ENCODE results near the gene TXNRD3.
"Not testable (repeated sequence)": the region's sequence is repeated elsewhere in the genome, so short reads cannot be mapped to it uniquely, and the experiment has no call there.

The TXNRD3 gene

GRCh38 chr3:126636436-126636835 is 18.5 kb downstream of the TXNRD3 start:
- no peak overlapping the region for H3K4me3 ChIP-seq (ENCODE audit: low read depth, low read length)
- H3K27ac ChIP-seq (ENCODE audit: low read depth, low read length): no peak overlapping the region
- H3K27me3 ChIP-seq (ENCODE audit: control insufficient read depth, insufficient read depth, low read length): no peaks in the 10 kb centered on the region
- H3K36me3 ChIP-seq (ENCODE audit: control insufficient read depth, insufficient read depth, low read length): no peaks in the 10 kb centered on the region
- no peaks in the 10 kb centered on the region for H3K9me3 ChIP-seq (ENCODE audit: control insufficient read depth, insufficient read depth, low read length)
- no peak overlapping the region for H3K9ac ChIP-seq (ENCODE audit: low read depth, low read length)
- H3K4me1 ChIP-seq (ENCODE audit: control insufficient read depth, insufficient read depth, low read length): no peaks in the 10 kb centered on the region

GRCh38 chr3:126634803-126635202 is 20.1 kb downstream of the TXNRD3 start:
- Histone ChIP-seq H3K36me3 (ENCODE audit: control insufficient read depth, insufficient read depth, low read length) (no peaks in the 10 kb centered on the region), H3K4me1 (ENCODE audit: control insufficient read depth, insufficient read depth, low read length) (no peaks in the 10 kb centered on the region), H3K4me3 (ENCODE audit: low read depth, low read length) (no peak overlapping the region), H3K9me3 (ENCODE audit: control insufficient read depth, insufficient read depth, low read length) (no peaks in the 10 kb centered on the region), H3K27ac (ENCODE audit: low read depth, low read length) (no peak overlapping the region), H3K27me3 (ENCODE audit: control insufficient read depth, insufficient read depth, low read length) (no peaks in the 10 kb centered on the region), H3K9ac (ENCODE audit: low read depth, low read length) (no peak overlapping the region)

DNA sequence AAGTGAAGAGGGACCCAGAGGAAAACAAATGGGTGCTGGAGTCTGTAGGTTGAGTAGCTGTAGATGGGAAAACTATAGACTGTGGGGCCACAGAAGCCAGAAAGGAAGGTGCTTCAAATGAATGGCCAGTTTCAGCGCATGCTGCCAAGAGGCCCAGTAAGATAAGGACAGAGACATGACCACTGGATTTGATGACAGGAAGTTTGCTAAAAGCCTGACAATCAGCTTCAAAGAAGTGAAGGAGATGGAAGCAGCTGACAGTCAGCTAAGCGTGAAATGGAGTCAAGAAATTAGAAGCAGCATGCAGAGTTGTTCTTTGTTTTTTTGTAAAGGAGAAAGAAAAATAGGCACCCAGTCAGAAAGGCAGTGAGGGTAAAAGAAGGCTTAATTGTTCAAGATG is 24.9 kb downstream of the TXNRD3 start:
- H3K4me1 ChIP-seq (ENCODE audit: control insufficient read depth, insufficient read depth, low read length): no peaks in the 10 kb centered on the region
- no peak overlapping the region for H3K27ac ChIP-seq (ENCODE audit: low read depth, low read length)
- no peak overlapping the region for H3K9ac ChIP-seq (ENCODE audit: low read depth, low read length)
- no peak overlapping the region for H3K4me3 ChIP-seq (ENCODE audit: low read depth, low read length)
- H3K27me3 ChIP-seq (ENCODE audit: control insufficient read depth, insufficient read depth, low read length): no peaks in the 10 kb centered on the region
- H3K36me3 ChIP-seq (ENCODE audit: control insufficient read depth, insufficient read depth, low read length): no peaks in the 10 kb centered on the region
- no peaks in the 10 kb centered on the region for H3K9me3 ChIP-seq (ENCODE audit: control insufficient read depth, insufficient read depth, low read length)

DNA sequence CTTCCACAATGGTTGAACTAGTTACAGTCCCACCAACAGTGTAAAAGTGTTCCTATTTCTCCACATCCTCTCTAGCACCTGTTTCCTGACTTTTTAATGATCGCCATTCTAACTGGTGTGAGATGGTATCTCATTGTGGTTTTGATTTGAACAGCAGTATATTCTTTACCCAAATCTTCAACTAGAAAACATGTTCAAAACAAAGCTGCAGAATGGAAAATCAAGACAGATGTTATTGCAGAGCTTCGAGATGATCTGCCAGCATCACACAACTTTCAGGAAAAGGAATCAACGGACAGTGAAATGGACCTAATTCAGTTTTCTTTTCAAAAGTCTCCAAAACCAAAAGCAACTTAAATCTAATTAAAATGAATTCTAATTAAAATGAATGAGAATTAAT is 29.2 kb downstream of the TXNRD3 start:
- H3K4me3 ChIP-seq (ENCODE audit: low read depth, low read length); H3K27me3 ChIP-seq (ENCODE audit: control insufficient read depth, insufficient read depth, low read length); H3K36me3 ChIP-seq (ENCODE audit: control insufficient read depth, insufficient read depth, low read length); H3K9ac ChIP-seq (ENCODE audit: low read depth, low read length); H3K27ac ChIP-seq (ENCODE audit: low read depth, low read length); H3K9me3 ChIP-seq (ENCODE audit: control insufficient read depth, insufficient read depth, low read length); H3K4me1 ChIP-seq (ENCODE audit: control insufficient read depth, insufficient read depth, low read length): not testable (repeated sequence)

- no peaks in the 10 kb centered on the region for H3K27me3 ChIP-seq (ENCODE audit: control insufficient read depth, insufficient read depth, low read length)
- H3K27ac ChIP-seq (ENCODE audit: low read depth, low read length): no peak overlapping the region
- no peak overlapping the region for H3K9ac ChIP-seq (ENCODE audit: low read depth, low read length)
- no peaks in the 10 kb centered on the region for H3K9me3 ChIP-seq (ENCODE audit: control insufficient read depth, insufficient read depth, low read length)
- H3K36me3 ChIP-seq (ENCODE audit: control insufficient read depth, insufficient read depth, low read length): no peaks in the 10 kb centered on the region
- H3K4me3 ChIP-seq (ENCODE audit: low read depth, low read length): no peak overlapping the region
- H3K4me1 ChIP-seq (ENCODE audit: control insufficient read depth, insufficient read depth, low read length): no peaks in the 10 kb centered on the region
Measured at GRCh38 chr3:126622694-126623093, 32.2 kb downstream of the TXNRD3 start.

- H3K27ac ChIP-seq (ENCODE audit: low read depth, low read length): no peak overlapping the region
- no peaks in the 10 kb centered on the region for H3K4me1 ChIP-seq (ENCODE audit: control insufficient read depth, insufficient read depth, low read length)
- H3K36me3 ChIP-seq (ENCODE audit: control insufficient read depth, insufficient read depth, low read length): no peaks in the 10 kb centered on the region
- no peak overlapping the region for H3K9ac ChIP-seq (ENCODE audit: low read depth, low read length)
- H3K27me3 ChIP-seq (ENCODE audit: control insufficient read depth, insufficient read depth, low read length): no peaks in the 10 kb centered on the region
- H3K9me3 ChIP-seq (ENCODE audit: control insufficient read depth, insufficient read depth, low read length): no peaks in the 10 kb centered on the region
- H3K4me3 ChIP-seq (ENCODE audit: low read depth, low read length): no peak overlapping the region
Measured at GRCh38 chr3:126621627-126622345, 33.1 kb downstream of the TXNRD3 start.

DNA sequence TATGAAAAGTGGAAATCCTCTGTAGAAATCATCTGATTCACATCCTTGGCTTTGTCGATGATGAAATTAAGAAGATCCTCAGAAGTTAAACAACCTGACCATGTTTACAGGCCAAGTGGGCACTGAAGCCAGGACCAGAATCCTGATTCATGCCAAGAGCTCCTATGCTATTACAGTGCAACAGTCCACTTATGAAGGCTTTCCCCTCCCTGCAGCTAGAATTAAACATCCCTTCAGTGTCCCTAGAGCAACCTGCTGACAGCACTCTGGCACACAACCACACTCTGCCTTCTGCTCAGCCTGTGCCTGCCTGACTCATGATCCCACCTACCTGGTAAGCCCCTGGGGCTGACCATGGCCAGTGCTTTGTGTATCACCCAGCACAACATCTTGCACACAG is 33.8 kb downstream of the TXNRD3 start:
- Histone ChIP-seq H3K27me3 (ENCODE audit: control insufficient read depth, insufficient read depth, low read length) (no peaks in the 10 kb centered on the region), H3K36me3 (ENCODE audit: control insufficient read depth, insufficient read depth, low read length) (no peaks in the 10 kb centered on the region), H3K9ac (ENCODE audit: low read depth, low read length) (no peak overlapping the region), H3K4me3 (ENCODE audit: low read depth, low read length) (no peak overlapping the region), H3K4me1 (ENCODE audit: control insufficient read depth, insufficient read depth, low read length) (no peaks in the 10 kb centered on the region), H3K9me3 (ENCODE audit: control insufficient read depth, insufficient read depth, low read length) (no peaks in the 10 kb centered on the region), H3K27ac (ENCODE audit: low read depth, low read length) (no peak overlapping the region)

GRCh38 chr3:126620738-126621137 is 34.2 kb downstream of the TXNRD3 start:
- Histone ChIP-seq H3K36me3 (ENCODE audit: control insufficient read depth, insufficient read depth, low read length) (no peaks in the 10 kb centered on the region), H3K9ac (ENCODE audit: low read depth, low read length) (no peak overlapping the region), H3K9me3 (ENCODE audit: control insufficient read depth, insufficient read depth, low read length) (no peaks in the 10 kb centered on the region), H3K27me3 (ENCODE audit: control insufficient read depth, insufficient read depth, low read length) (no peaks in the 10 kb centered on the region), H3K4me1 (ENCODE audit: control insufficient read depth, insufficient read depth, low read length) (no peaks in the 10 kb centered on the region), H3K27ac (ENCODE audit: low read depth, low read length) (no peak overlapping the region), H3K4me3 (ENCODE audit: low read depth, low read length) (no peak overlapping the region)

- no peaks in the 10 kb centered on the region for H3K27me3 ChIP-seq (ENCODE audit: control insufficient read depth, insufficient read depth, low read length)
- no peaks in the 10 kb centered on the region for H3K4me1 ChIP-seq (ENCODE audit: control insufficient read depth, insufficient read depth, low read length)
- no peak overlapping the region for H3K27ac ChIP-seq (ENCODE audit: low read depth, low read length)
- no peak overlapping the region for H3K4me3 ChIP-seq (ENCODE audit: low read depth, low read length)
- H3K9me3 ChIP-seq (ENCODE audit: control insufficient read depth, insufficient read depth, low read length): no peaks in the 10 kb centered on the region
- H3K36me3 ChIP-seq (ENCODE audit: control insufficient read depth, insufficient read depth, low read length): no peaks in the 10 kb centered on the region
- no peak overlapping the region for H3K9ac ChIP-seq (ENCODE audit: low read depth, low read length)
Measured at GRCh38 chr3:126618760-126619159, 36.2 kb downstream of the TXNRD3 start.

- no peak overlapping the region for H3K27ac ChIP-seq (ENCODE audit: low read depth, low read length)
- no peaks in the 10 kb centered on the region for H3K4me1 ChIP-seq (ENCODE audit: control insufficient read depth, insufficient read depth, low read length)
- no peaks in the 10 kb centered on the region for H3K27me3 ChIP-seq (ENCODE audit: control insufficient read depth, insufficient read depth, low read length)
- H3K9ac ChIP-seq (ENCODE audit: low read depth, low read length): no peak overlapping the region
- H3K9me3 ChIP-seq (ENCODE audit: control insufficient read depth, insufficient read depth, low read length): no peaks in the 10 kb centered on the region
- no peaks in the 10 kb centered on the region for H3K36me3 ChIP-seq (ENCODE audit: control insufficient read depth, insufficient read depth, low read length)
- no peak overlapping the region for H3K4me3 ChIP-seq (ENCODE audit: low read depth, low read length)
Measured at GRCh38 chr3:126618021-126618420, 36.9 kb downstream of the TXNRD3 start.

DNA sequence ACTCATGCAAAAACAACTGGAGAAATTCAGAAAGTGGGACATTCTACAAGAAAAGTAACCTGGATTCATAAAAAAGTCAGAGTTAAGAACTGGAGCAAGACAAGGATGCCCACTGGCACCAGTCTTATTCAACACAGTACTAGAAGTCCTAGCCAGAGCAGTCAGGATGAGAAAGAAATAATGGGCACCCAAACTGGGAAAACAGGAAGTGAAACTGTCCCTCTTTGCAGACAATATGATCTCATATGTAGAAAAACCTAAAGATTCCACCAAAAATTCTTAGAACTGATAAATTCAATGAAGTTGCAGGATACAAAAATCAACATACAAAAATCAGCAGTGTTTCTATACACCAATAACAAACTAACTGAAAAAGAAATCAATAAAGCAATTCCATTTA is 37.4 kb downstream of the TXNRD3 start:
- Histone ChIP-seq H3K27ac (ENCODE audit: low read depth, low read length) (no peak overlapping the region), H3K9me3 (ENCODE audit: control insufficient read depth, insufficient read depth, low read length) (no peaks in the 10 kb centered on the region), H3K27me3 (ENCODE audit: control insufficient read depth, insufficient read depth, low read length) (no peaks in the 10 kb centered on the region), H3K4me1 (ENCODE audit: control insufficient read depth, insufficient read depth, low read length) (no peaks in the 10 kb centered on the region), H3K4me3 (ENCODE audit: low read depth, low read length) (no peak overlapping the region), H3K36me3 (ENCODE audit: control insufficient read depth, insufficient read depth, low read length) (no peaks in the 10 kb centered on the region), H3K9ac (ENCODE audit: low read depth, low read length) (no peak overlapping the region)
